Measurements from ENCODE around the gene C1QA.

C1QA gene, protein sequence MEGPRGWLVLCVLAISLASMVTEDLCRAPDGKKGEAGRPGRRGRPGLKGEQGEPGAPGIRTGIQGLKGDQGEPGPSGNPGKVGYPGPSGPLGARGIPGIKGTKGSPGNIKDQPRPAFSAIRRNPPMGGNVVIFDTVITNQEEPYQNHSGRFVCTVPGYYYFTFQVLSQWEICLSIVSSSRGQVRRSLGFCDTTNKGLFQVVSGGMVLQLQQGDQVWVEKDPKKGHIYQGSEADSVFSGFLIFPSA

GRCh38 chr1:22636353-22636752, at the start of gene C1QA:
C1QA (plus strand) TSS chr1:22636628; CDS start chr1:22637617, 989 bp downstream.
- Histone ChIP-seq H3K4me1 (ENCODE audit: control insufficient read depth, insufficient read depth, low read length) (peaks cover 4% of the 10 kb centered on the region), H3K27ac (ENCODE audit: low read length) (no peak within 1 kb of the TSS), H3K27me3 (ENCODE audit: control insufficient read depth, insufficient read depth, low read length) (no peaks in the 10 kb centered on the region), H3K4me3 (ENCODE audit: low read length) (no peak within 1 kb of the TSS), H3K36me3 (ENCODE audit: control insufficient read depth, insufficient read depth, low read length) (no peaks in the 10 kb centered on the region), H3K9me3 (ENCODE audit: control insufficient read depth, insufficient read depth, low read length) (no peaks in the 10 kb centered on the region)
- WGBS (ENCODE audit: insufficient coverage, insufficient read length): no CpG with 5 or more reads among the region's 5 CpGs
- no peak for DNase-seq (ENCODE audit: low read depth, low spot score)

DNA sequence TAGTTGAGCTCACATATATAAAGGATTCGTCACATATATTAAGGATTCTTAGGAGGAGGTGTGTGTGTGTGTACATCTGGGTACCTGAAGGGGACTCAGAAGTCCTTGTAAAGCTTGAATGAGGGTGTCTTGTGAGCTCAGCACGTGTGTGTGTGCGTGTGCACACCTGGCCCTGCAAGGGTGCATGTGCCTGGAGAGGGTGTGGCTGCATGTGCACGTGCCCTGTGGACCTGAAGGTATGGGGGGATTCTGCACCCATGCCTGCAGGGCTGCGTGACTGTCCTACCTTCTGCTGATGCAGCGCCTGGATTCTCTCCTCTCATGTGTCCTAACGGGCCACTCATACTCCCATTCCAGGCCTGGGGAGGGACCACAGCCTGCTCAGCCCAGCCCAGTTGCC, 49.2 kb upstream of the C1QA start:
- Histone ChIP-seq H3K4me3 (ENCODE audit: low read length) (no peak overlapping the region), H3K9me3 (ENCODE audit: control insufficient read depth, insufficient read depth, low read length) (no peaks in the 10 kb centered on the region), H3K27ac (ENCODE audit: low read length) (no peak overlapping the region), H3K36me3 (ENCODE audit: control insufficient read depth, insufficient read depth, low read length) (no peaks in the 10 kb centered on the region), H3K27me3 (ENCODE audit: control insufficient read depth, insufficient read depth, low read length) (no peaks in the 10 kb centered on the region), H3K4me1 (ENCODE audit: control insufficient read depth, insufficient read depth, low read length) (no peaks in the 10 kb centered on the region)
- no CpG with 5 or more reads among the region's 7 CpGs for WGBS (ENCODE audit: insufficient coverage, insufficient read length)
- no peak for DNase-seq (ENCODE audit: low read depth, low spot score)

GRCh38 chr1:22588899-22589422, 47.5 kb upstream of the C1QA start:
- H3K4me3 ChIP-seq (ENCODE audit: low read length): no peak overlapping the region
- no peak overlapping the region for H3K27ac ChIP-seq (ENCODE audit: low read length)
- no CpG with 5 or more reads among the region's 24 CpGs for WGBS (ENCODE audit: insufficient coverage, insufficient read length)
- H3K27me3 ChIP-seq (ENCODE audit: control insufficient read depth, insufficient read depth, low read length): no peaks in the 10 kb centered on the region
- H3K4me1 ChIP-seq (ENCODE audit: control insufficient read depth, insufficient read depth, low read length): peaks cover 1% of the 10 kb centered on the region; the same call in 1 of the 2 replicates
- H3K36me3 ChIP-seq (ENCODE audit: control insufficient read depth, insufficient read depth, low read length): no peaks in the 10 kb centered on the region
- H3K9me3 ChIP-seq (ENCODE audit: control insufficient read depth, insufficient read depth, low read length): no peaks in the 10 kb centered on the region
- DNase-seq (ENCODE audit: low read depth, low spot score): no peak

DNA sequence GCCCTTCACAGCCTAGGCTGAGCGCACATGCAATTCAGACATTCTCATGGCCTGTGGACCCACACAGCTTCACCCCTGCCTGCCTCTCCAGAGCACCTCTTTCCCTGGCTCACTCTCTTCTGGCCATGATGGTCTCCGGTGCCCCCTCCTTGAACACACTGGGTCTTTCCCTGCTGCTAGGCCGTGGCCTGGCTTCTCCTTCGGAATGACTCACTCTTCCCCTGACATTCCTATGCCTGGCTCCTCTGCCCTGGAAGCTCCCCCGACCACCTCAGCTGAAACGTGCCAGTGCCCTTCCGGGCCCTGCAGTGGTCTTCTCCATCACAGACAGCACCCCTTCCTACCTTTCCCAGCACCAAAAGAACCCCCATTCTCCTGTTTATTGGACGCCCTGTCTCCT, 44.9 kb upstream of the C1QA start:
- H3K27ac ChIP-seq (ENCODE audit: low read length): no peak overlapping the region
- no peaks in the 10 kb centered on the region for H3K27me3 ChIP-seq (ENCODE audit: control insufficient read depth, insufficient read depth, low read length)
- no peak for DNase-seq (ENCODE audit: low read depth, low spot score)
- no CpG with 5 or more reads among the region's 8 CpGs for WGBS (ENCODE audit: insufficient coverage, insufficient read length)
- peaks cover 1% of the 10 kb centered on the region; the same call in 1 of the 2 replicates for H3K4me1 ChIP-seq (ENCODE audit: control insufficient read depth, insufficient read depth, low read length)
- H3K36me3 ChIP-seq (ENCODE audit: control insufficient read depth, insufficient read depth, low read length): no peaks in the 10 kb centered on the region
- H3K9me3 ChIP-seq (ENCODE audit: control insufficient read depth, insufficient read depth, low read length): no peaks in the 10 kb centered on the region
- H3K4me3 ChIP-seq (ENCODE audit: low read length): no peak overlapping the region

DNA sequence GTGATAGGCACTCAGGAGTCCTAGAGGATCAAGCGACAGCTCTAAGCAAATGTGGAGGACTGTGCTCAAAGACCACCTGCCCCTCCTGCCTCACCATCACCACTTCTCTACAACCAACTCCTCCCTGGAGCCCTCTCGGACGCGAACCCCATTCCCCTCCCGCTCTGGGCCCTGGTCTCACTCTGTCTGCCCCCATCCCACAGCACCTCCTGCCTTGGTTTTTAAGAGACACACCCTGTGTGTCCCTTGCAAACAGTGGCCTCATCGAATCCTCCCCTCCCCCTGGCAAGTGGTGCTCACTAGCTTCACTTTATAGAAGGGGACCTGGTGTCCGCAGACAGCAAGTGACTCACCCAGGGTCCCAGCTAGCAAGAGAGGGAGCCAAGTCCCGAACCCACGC, 44.4 kb upstream of the C1QA start:
- peaks cover 1% of the 10 kb centered on the region; the same call in 1 of the 2 replicates for H3K4me1 ChIP-seq (ENCODE audit: control insufficient read depth, insufficient read depth, low read length)
- no peak for DNase-seq (ENCODE audit: low read depth, low spot score)
- H3K4me3 ChIP-seq (ENCODE audit: low read length): no peak overlapping the region
- no peaks in the 10 kb centered on the region for H3K36me3 ChIP-seq (ENCODE audit: control insufficient read depth, insufficient read depth, low read length)
- no peaks in the 10 kb centered on the region for H3K27me3 ChIP-seq (ENCODE audit: control insufficient read depth, insufficient read depth, low read length)
- no CpG with 5 or more reads among the region's 9 CpGs for WGBS (ENCODE audit: insufficient coverage, insufficient read length)
- H3K9me3 ChIP-seq (ENCODE audit: control insufficient read depth, insufficient read depth, low read length): no peaks in the 10 kb centered on the region
- H3K27ac ChIP-seq (ENCODE audit: low read length): no peak overlapping the region

GRCh38 chr1:22592919-22593790, 43.3 kb upstream of the C1QA start:
- Histone ChIP-seq H3K27ac (ENCODE audit: low read length) (no peak overlapping the region), H3K27me3 (ENCODE audit: control insufficient read depth, insufficient read depth, low read length) (no peaks in the 10 kb centered on the region)

GRCh38 chr1:22594396-22594795, 42.0 kb upstream of the C1QA start:
- DNase-seq (ENCODE audit: low read depth, low spot score): no peak
- Histone ChIP-seq H3K4me1 (ENCODE audit: control insufficient read depth, insufficient read depth, low read length) (peaks cover 1% of the 10 kb centered on the region; the same call in 1 of the 2 replicates), H3K9me3 (ENCODE audit: control insufficient read depth, insufficient read depth, low read length) (no peaks in the 10 kb centered on the region), H3K27ac (ENCODE audit: low read length) (no peak overlapping the region), H3K4me3 (ENCODE audit: low read length) (no peak overlapping the region), H3K27me3 (ENCODE audit: control insufficient read depth, insufficient read depth, low read length) (no peaks in the 10 kb centered on the region), H3K36me3 (ENCODE audit: control insufficient read depth, insufficient read depth, low read length) (no peaks in the 10 kb centered on the region)
- WGBS (ENCODE audit: insufficient coverage, insufficient read length): no CpG with 5 or more reads among the region's 10 CpGs

More at GRCh38 chr1:22592919-22593790, 43.3 kb upstream of the C1QA start:
- Histone ChIP-seq H3K9me3 (ENCODE audit: control insufficient read depth, insufficient read depth, low read length) (no peaks in the 10 kb centered on the region), H3K4me1 (ENCODE audit: control insufficient read depth, insufficient read depth, low read length) (peaks cover 1% of the 10 kb centered on the region; the same call in 1 of the 2 replicates), H3K36me3 (ENCODE audit: control insufficient read depth, insufficient read depth, low read length) (no peaks in the 10 kb centered on the region), H3K4me3 (ENCODE audit: low read length) (peak overlapping the region; percentile 32; the same call in 1 of the 2 replicates)
- peak; percentile 18 for DNase-seq (ENCODE audit: low read depth, low spot score)
- WGBS (ENCODE audit: insufficient coverage, insufficient read length): no CpG with 5 or more reads among the region's 38 CpGs

DNA sequence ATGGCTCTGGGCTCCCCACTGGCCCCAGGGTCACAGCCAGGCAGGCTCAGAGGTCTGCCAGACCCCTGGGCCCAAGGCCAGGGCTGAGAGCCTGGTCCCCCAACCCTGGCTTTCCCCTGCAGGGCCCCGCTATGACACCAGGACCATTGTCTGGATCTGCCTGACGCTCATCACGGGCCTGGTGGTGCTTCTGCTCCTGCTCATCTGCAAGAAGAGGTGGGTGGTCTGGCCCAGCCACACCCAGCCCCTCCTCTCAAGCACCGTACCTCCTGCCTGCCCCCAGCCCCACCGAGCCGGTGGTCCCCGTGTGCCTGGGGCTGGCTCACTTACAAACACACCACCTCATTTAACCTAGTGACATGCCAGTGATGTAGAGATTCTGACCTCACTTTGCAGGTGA, 41.3 kb upstream of the C1QA start:
- Histone ChIP-seq H3K9me3 (ENCODE audit: control insufficient read depth, insufficient read depth, low read length) (no peaks in the 10 kb centered on the region), H3K4me1 (ENCODE audit: control insufficient read depth, insufficient read depth, low read length) (peaks cover 1% of the 10 kb centered on the region; the same call in 1 of the 2 replicates), H3K27ac (ENCODE audit: low read length) (no peak overlapping the region), H3K4me3 (ENCODE audit: low read length) (no peak overlapping the region), H3K27me3 (ENCODE audit: control insufficient read depth, insufficient read depth, low read length) (no peaks in the 10 kb centered on the region), H3K36me3 (ENCODE audit: control insufficient read depth, insufficient read depth, low read length) (no peaks in the 10 kb centered on the region)
- no CpG with 5 or more reads among the region's 7 CpGs for WGBS (ENCODE audit: insufficient coverage, insufficient read length)
- DNase-seq (ENCODE audit: low read depth, low spot score): no peak

GRCh38 chr1:22597301-22597965, 39.0 kb upstream of the C1QA start:
- WGBS (ENCODE audit: insufficient coverage, insufficient read length): no CpG with 5 or more reads among the region's 30 CpGs
- Histone ChIP-seq H3K4me3 (ENCODE audit: low read length) (no peak overlapping the region), H3K4me1 (ENCODE audit: control insufficient read depth, insufficient read depth, low read length) (peaks cover 1% of the 10 kb centered on the region), H3K27ac (ENCODE audit: low read length) (no peak overlapping the region), H3K36me3 (ENCODE audit: control insufficient read depth, insufficient read depth, low read length) (no peaks in the 10 kb centered on the region), H3K27me3 (ENCODE audit: control insufficient read depth, insufficient read depth, low read length) (no peaks in the 10 kb centered on the region), H3K9me3 (ENCODE audit: control insufficient read depth, insufficient read depth, low read length) (no peaks in the 10 kb centered on the region)
- DNase-seq (ENCODE audit: low read depth, low spot score): no peak

DNA sequence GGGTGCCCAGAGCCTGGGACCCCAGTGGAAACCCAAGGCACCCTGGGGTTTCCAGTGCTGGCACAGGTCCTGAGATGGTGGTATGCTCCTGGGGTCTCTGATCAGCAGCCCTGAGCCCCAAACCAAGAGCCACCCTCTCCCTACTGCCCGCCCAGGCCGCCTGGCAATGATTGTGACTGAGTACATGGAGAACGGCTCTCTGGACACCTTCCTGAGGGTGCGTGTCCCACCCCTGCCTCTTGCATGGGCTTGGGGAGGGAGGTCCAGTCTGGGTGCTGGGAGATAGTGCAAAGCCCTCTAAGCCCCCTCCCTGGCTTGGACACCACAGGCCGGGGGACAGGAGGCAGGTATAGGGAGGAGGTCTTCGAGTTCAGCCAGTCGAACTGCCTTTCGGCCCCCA, 38.4 kb upstream of the C1QA start:
- WGBS (ENCODE audit: insufficient coverage, insufficient read length): no CpG with 5 or more reads among the region's 8 CpGs
- H3K27me3 ChIP-seq (ENCODE audit: control insufficient read depth, insufficient read depth, low read length): no peaks in the 10 kb centered on the region

More for the DNA sequence above, 38.4 kb upstream of the C1QA start:
- H3K4me1 ChIP-seq (ENCODE audit: control insufficient read depth, insufficient read depth, low read length): peaks cover under 1% of the 10 kb centered on the region
- DNase-seq (ENCODE audit: low read depth, low spot score): no peak
- no peak overlapping the region for H3K27ac ChIP-seq (ENCODE audit: low read length)
- no peaks in the 10 kb centered on the region for H3K9me3 ChIP-seq (ENCODE audit: control insufficient read depth, insufficient read depth, low read length)
- H3K4me3 ChIP-seq (ENCODE audit: low read length): no peak overlapping the region
- no peaks in the 10 kb centered on the region for H3K36me3 ChIP-seq (ENCODE audit: control insufficient read depth, insufficient read depth, low read length)

Data from iPS DF 6.9 (cell line).